Measurements from ENCODE around the gene NFKB1.
A peak's percentile ranks its signal among the peaks of the same experiment; 100 is the strongest.
"Not testable (repeated sequence)": the region's sequence is repeated elsewhere in the genome, so short reads cannot be mapped to it uniquely, and the experiment has no call there.

Gene NFKB1

DNA sequence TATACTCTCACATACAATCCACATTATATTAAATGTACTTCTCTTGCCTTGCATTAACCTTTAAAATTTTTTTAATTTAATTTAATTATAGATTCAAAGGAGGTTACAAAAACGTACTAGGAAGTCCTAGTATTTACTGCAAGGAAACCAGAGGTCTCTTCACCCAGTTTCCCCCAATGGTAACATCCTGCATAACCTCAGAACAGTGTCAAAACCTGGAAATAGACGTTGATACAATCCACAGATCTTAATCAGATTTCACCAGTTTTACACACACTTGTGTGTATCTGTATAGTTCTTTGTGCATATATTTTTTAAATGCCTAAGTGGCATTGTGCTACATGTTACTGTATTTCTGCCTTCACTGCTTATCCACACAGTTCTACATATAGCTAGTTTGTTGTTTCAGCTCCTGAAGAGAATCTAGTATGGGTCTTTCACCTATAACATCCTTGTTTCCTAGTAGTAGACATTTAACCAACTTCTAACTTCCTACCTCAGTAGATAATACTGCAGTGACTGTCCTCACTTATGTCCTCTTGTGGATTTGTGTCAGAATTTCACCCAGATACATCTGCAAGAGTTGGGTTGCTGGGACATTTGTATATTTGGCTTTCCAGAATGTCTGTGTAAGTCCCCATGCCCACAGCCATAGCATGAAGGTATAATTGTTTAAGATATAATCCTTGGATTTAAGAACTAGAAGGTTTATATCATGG is 103.2 kb downstream of the NFKB1 start:
- DNase-seq: no peak

DNA sequence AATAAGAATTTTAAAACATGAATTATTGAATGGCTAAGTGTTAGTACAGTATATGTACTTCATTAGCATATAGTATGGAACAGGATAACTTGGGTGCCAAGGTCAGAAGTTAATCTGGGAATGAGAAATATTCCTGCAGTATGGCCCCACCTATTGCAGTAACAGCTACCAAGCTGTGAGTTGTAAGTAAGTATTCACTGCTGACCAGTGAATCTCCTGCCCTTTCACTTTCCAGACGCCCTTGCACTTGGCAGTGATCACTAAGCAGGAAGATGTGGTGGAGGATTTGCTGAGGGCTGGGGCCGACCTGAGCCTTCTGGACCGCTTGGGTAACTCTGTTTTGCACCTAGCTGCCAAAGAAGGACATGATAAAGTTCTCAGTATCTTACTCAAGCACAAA is 105.1 kb downstream of the NFKB1 start:
- DNase-seq: no peak

DNA sequence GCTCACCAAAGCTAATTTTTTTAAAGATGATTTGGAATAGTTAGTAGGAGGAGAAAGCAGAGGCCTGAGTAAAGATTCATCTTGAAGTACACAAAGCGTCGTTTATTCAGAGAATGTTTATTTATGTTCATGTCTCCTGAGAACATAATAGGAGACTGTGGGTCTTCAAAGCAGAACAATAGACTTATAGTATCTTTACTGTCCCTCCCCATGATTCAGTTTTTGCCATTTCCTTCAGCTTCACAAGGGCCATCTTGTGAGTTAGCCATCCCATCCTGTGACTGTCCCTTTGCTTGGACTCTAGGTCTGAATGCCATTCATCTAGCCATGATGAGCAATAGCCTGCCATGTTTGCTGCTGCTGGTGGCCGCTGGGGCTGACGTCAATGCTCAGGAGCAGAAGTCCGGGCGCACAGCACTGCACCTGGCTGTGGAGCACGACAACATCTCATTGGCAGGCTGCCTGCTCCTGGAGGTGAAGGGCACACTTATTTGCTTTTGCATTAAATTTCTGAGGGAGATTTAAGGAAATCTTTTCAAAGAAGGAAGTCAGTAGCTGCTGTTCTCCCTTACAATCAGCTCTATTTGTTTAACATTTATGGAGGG is 105.8 kb downstream of the NFKB1 start:
- DNase-seq: no peak

DNA sequence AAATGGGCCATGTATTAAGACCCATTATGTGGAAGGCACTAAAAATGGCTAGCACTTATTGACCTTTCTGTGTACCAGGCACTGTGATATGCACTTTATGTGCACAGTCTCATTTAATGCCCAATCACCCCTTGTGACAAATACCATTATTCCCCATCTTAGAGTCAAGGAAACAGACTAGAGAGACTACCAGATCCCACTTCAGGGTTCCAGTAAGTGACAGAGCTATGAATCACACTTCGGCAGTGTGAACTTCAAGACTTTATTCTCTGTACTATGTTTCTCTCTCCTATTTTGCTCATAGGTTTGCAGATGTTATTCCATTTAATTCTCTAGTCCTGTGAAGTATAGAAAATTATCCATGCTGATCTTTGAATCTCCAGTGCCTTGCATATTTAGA is 107.0 kb downstream of the NFKB1 start:
- no peak for DNase-seq

DNA sequence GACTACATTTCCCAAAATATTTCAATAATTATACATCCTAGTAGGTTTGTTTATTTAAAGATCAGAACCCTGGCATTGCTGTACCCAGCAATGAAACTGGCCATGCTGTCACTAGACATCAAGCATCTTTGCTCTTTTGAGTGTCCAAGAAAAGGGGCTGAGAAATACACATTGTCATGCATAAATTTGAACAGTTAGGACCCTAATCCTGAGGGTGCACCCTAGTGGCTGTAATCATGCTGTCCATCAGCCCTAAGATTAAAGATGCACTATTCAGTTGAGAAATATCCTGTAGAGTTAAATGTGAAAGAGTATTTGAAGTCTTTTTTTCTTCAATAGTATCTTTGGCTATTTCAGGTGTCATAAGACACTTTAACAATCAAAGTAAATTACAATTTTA is 108.8 kb downstream of the NFKB1 start:
- DNase-seq: no peak

DNA sequence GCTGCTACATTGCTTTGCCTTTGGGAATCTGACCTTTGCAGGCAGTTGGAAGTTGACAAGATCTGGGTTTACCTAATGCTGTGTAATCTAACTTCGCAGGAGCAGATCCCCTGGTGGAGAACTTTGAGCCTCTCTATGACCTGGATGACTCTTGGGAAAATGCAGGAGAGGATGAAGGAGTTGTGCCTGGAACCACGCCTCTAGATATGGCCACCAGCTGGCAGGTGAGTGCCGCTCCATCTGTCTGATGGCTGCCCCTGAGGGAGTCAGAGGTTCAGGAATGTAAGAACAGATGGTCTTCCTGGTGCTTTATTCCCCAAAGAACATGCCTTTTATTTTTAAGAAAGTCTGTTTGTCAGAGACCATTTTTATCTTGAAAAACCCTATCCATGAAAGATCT is 109.3 kb downstream of the NFKB1 start:
- DNase-seq: no peak

DNA sequence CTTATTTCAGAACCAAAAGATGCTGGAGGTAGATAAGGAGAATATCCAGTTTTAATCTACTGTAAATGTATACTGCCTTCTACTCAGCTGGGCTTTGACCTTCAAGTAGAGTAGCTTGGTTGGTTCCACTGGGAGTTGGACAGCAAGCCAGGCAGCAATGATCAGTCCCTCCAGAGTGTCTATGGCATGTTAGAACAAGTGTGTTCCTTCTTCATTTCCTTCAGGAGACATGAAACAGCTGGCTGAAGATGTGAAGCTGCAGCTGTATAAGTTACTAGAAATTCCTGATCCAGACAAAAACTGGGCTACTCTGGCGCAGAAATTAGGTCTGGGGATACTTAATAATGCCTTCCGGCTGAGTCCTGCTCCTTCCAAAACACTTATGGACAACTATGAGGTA is 111.1 kb downstream of the NFKB1 start:
- DNase-seq: no peak

DNA sequence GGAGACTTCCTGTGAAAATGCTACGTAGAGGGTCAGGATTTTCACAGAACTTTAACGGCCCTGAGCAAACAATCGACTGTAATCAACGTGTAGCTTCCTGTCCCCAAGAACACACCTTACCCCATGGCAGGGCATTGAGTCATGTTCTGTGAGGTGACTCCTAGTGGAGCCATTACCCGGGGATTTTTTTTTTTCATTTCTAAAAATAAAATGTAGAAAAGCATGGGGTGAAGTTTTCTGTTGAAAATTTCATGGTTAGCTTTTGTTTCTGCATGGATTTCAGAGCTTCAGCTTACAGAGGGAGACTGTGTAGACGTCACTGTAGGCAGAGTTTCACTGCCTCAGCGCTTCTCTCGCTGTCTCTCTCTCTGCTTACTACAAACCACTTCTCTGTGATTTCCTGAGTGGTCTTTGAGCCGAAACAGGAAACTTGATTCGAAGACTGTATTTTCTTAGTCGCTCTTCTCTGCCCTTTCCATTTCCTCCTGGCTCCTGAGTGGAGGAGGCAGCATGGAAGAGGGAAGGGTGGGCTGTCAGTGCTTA is 111.7 kb downstream of the NFKB1 start:
- DNase-seq: no peak

DNA sequence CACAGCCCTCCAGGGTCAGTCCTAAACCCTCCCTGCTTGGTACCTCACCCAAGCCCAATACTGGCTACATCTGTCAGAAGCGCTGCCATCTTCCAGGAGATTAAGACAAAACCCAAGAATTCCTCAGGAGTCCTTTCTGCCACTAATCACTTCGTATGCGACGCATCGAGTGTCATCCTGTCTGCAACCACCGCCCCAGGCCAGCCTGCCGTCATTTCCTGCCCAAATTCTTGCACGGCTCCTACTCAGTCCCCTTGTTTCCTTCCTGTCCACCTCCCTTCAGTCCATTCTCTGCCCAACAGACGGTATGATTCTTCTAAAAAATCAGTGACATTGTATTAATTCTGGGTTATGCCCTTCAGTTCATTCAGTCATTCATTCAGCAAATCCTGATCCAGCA is 113.6 kb downstream of the NFKB1 start:
- DNase-seq: no peak

DNA sequence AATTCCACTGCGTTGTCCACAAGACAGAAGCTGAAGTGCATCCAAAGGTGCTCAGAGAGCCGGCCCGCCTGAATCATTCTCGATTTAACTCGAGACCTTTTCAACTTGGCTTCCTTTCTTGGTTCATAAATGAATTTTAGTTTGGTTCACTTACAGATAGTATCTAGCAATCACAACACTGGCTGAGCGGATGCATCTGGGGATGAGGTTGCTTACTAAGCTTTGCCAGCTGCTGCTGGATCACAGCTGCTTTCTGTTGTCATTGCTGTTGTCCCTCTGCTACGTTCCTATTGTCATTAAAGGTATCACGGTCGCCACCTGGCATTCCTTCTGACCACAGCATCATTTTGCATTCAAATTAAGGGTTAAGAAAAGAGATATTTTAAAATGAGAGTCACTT is 115.5 kb downstream of the NFKB1 start:
- DNase-seq: peak; percentile 63

DNA sequence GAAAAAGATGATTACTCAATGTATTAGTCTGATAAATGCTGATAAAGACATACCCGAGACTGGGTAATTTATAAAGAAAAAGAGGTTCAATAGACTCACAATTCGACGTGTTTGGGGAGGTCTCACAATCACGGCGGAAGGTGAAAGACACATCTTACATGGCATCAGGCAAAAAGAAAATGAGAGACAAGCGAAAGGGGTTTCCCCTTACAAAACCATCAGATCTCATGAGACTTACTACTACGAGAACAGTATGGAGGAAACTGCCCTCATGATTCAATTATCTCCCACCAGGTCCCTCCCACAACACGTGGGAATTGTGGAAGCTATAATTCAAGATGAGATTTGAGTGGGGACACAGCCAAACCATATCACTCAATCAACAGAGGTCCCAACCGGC is 117.9 kb downstream of the NFKB1 start:
- not testable (repeated sequence) for DNase-seq

DNA sequence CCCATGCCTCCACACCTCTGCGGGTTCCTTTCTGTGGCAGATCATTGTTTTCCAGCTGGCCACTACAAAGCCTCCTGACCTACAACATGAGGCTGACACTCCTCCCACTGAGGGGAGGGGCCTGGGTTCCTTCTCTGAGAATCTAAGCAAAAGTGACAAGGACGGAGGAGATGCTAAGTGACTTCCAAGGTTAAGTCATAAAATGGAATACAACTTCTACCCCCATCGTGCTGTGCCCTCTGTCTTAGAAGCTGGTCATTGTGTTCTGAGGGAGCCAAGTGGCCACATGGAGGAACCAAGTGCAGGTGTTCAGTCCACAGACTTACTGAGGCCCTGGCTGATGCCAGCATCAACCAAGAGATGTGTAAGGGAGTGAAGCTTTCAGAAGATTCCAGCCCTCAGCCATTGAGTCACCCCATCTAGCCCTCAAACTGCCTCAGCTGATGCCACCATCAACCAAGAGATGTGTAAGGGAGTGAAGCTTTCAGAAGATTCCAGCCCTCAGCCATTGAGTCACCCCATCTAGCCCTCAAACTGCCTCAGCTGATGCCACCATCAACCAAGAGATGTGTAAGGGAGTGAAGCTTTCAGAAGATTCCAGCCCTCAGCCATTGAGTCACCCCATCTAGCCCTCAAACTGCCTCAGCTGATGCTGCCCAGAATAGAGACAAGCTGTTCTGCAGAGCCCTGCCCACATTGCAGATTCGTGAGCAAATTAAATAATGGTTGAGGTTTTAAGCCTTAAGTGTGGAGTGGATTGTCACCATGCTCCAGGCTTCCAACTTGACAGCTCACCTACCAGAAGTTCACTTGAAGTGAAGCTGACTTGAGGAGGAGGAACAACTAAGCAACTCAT is 118.8 kb downstream of the NFKB1 start:
- not testable (repeated sequence) for DNase-seq

DNA sequence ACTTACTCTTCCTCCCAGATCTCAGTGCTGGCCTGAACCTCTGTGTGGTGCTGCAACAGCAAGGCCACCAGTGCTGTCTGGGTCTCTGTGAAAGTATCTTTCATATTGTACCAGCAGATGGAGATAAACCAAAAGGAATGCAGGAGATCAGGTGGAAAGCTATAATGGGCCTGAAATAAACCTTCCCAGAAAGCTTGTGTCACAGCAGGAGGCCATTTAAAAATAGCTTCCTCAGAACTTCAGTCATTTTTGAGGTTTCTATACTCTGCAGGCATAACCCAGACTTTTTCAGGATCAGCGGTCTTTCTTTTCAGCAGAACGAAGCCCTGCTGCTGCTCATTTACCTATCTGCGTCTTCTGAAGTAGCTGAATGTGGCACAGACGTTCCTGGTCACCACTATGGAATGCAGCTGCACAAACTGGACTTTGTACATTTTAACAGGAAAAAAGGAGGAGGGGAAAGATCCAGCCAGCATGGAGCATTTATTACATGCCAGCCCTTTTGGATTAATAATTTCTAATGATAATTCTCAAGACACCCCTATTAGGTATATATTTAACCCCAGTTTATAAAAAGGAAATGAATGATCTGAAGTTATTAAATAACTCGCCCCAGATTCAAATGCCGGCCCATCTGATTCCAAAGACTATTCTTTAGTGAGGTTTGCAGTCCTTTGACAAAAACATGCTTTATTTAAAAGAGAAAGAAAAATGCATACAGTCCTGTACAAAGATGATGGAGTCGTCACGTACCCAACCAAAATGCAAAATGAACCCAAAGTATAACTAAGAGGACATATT is 119.7 kb downstream of the NFKB1 start:
- peak; percentile 58 for DNase-seq

DNA sequence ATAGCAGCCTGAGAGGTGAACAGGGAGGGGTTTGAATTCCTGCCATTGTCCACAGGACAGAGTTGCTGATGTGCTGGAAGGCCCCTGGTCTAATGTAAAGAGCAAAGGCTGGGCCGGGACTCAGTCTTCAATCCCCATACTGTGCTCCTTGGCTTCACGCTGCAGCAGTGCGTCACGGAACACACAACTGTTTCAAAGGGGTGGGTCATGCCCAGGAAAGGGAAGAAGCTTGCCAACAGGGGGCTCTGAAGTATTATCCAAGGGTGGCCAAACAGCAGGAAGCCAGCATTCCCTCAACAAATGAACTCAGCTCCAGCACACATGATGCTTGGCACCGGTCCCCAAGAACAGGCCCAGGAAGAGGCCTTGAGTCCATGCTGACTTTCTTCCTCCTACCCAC is 122.5 kb downstream of the NFKB1 start:
- DNase-seq: peak; percentile 79

DNA sequence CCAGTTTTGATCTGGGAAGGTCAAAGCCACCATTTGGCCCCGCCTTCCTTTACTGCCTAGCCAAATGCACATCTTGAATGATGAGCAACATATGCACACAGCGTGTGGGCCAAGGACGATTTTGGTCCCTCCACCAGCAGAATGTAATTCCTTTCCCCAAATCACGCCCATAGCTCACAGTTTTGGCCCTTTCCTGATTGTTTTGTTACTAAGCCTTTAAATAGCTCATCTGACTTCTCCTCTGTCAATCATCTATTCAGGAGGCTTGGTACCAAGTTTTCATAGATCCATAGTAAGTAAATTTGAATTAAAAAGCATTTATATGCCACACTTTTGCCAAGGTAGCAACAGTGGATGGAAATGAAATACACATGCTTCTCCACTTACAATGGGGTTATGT is 123.3 kb downstream of the NFKB1 start:
- DNase-seq: no peak

DNA sequence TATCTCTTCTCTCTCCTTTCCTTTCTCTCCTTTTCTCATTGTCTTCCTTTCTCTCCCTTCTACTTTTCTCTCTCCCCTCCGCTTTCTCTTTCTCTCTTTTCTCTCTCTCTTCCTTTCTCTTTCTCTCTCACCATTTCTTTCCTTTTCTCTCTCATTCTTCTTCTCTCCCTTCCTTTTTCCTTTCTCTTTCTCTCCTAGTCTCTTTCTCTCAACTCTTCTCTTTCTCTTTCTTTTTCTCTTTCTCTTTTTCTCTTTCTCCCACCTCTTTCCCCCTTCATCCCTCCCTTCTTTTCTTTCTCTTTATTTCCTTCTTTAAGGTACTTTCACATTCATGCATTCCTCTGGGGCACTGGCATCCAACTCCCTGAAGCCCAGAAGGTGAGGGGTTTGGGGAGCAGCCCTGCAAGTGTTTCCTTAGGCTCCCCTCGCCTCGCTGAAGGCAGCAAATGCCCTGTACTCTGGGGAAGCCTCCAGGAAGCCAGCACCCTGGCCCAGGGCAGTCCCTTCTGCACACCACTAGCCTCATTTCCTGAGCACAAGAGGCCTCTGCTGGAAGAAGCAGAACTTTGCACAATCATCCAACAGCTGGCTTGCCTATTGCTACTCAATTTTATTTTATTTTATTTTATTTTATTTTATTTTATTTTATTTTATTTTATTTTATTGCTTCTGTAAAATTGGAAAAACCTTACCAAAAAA is 124.2 kb downstream of the NFKB1 start:
- no peak for DNase-seq

DNA sequence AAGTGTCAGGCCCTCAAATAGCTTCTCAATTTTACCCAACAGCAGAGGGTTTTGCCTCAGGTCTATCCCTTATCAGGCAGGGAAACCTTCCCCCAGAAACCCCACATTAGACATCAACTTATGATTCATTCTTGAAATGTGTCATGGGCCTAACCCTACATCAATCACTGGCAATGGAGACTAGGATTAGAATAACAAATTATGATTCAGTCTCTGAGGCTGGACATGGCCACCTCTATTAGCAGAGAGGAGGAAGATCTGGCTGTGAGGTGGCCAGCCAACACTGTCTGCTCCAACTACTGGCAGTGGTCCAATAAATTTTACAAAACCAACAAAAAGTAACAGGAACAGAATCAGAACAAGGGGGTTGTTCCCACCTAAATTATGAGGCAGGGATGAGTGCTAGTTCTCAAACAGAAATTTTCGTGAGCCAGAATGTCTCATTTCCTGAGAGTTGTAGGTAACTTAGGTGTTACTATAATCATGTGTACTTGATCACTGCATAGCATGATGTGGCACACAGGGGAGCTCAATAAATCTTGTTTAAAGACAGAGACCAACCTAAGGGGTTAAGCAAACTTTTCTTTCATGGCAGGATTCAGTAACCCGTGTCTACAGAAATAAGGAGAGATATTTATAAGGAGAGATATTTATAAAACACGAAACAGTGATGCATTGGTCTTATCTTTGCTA is 126.8 kb downstream of the NFKB1 start:
- no peak for DNase-seq

DNA sequence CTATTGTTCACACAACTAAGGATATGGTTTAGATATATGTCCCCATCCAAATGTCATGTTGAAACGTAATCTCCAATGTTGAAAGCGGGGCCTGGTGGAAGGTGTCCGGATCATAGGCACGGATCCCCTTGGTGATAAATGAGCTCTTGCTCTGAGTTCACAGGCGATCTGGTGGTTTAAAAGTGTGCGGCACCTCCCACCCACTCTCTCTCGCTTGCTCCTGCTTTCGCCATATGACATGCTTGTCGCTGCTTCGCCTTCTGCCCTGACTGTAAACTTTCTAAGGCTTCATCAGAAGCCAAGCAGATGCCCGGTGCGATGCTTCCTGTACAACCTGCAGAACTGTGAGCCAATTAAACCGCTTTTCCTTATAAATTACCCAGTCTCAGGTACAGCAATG is 128.5 kb downstream of the NFKB1 start:
- no peak for DNase-seq

DNA sequence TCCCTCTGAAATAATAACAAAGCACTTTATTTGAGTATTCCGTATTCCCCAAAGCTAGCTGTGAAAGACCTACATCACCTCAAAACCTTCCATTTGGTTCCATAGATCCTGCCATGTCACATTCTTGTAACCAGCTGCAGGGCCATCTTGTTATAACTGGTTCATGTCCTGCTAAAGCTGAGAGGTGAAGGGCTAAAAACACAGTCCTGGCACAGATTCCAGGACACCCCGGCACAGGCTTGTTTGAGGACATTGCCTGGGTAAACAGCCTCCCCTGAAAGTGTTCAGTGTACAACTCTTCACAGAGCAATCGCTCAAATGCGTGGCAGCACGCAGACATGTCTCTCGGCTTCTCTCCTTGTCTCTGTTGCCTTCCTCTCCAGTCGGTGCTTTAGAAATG is 130.5 kb downstream of the NFKB1 start:
- DNase-seq: no peak

DNA sequence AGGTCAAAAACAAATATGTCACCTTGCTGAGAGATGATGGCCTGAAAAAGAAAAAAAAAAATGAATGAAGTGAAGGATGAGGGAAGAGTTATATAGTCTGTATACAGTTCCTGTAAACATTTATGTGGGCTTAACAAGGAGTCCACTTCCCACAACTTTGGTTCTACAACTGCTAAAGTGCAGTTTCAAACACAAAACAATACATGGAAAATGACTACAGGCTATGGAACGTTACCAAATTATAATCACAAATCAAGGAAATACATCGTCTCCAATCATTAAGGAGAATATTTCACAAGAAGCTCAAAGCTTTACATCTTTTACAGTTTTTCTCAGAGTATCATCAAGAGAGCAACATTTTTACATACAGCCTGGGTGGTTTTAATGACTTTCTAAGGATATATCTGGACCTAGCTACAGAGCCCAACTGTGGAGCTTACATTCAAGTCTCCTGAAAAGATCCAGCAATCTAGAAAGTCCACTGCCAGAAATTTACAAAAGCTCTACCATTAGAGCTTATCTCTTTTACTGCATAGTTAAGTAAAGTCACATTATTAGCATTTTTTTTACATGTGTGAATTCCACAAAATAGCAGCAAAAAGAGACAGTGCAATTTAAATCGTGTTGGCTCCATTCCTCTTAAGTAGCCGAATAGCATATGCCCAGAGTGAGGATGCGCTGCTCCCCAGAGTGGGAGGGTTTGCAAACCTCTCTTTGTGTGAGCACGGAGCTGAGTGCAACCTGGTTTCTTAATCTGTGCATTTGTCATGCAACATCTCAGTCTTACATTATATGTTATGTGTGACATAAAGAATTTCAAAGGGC is 131.3 kb downstream of the NFKB1 start:
- no peak for DNase-seq

DNA sequence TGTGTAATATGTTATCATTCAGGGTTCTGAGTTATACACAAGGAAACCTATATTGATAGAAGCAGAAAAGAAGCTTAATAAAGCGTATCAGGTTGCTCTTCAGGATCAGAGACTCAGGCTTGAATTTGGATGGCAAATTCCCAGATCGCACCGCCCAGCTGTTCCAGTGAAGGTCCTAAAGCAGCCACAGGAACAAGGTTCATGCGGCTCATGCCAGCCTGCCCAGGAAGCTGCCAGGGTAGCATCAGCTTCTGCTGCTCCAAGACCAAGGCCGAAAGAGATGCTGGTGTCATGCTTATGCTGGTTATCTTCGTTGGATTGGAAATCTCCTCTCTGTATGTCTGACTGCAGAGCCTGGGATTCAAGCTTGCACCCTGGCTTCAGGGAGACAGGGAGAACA is 131.9 kb downstream of the NFKB1 start:
- no peak for DNase-seq

All from COR-L47 (cell line).